ENCODE data around the gene PRM3.

PRM3 gene

DNA sequence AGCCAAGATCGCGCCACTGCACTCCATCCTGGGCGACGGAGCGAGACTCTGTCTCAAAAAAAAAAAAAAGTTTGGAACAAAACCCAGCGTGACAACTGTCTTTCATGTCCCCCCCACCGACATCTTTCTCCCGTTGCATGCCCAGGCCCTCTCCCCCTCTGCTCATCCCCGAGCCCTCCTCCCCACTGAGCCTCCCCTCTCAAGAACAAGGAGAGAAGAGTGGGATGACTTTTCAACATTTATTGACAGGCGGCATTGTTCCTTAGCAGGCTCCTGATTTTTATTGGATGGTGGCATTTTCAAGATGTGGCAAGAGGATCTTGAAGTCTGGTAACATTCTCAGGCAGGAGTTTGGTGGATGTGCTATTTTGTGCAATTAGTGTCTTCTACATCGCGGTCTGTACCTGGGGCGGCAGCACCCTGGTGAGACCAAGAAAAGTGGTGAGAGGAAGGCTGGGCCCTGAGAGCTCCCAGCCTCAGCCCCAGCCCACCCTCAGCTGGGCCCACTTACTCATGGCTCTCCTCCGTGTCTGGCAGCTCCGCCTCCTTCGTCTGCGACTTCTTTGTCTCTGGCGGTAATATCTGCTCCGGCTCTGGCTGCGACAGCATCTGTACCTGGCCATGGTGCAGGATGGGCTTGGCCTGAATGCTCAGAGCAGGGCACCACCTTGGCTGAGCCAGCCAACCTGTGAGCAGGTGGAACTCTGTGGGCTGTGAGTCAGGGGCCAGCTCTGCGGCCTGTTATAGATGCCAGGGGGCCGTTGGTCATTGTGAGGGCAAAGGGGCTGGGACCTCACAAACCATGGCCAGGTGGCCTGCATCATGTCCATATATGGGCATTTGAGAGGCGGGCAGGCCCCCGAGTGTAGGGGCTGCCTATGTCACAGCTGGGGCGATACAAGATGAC, 7.4 kb upstream of the PRM3 start, which contains the start of gene PRM1:
Gene PRM1 (minus strand): TSS at position 715 of the 907 bp plus-strand sequence. CDS start 92 bp downstream, at position 623.
- no peak for DNase-seq

DNA sequence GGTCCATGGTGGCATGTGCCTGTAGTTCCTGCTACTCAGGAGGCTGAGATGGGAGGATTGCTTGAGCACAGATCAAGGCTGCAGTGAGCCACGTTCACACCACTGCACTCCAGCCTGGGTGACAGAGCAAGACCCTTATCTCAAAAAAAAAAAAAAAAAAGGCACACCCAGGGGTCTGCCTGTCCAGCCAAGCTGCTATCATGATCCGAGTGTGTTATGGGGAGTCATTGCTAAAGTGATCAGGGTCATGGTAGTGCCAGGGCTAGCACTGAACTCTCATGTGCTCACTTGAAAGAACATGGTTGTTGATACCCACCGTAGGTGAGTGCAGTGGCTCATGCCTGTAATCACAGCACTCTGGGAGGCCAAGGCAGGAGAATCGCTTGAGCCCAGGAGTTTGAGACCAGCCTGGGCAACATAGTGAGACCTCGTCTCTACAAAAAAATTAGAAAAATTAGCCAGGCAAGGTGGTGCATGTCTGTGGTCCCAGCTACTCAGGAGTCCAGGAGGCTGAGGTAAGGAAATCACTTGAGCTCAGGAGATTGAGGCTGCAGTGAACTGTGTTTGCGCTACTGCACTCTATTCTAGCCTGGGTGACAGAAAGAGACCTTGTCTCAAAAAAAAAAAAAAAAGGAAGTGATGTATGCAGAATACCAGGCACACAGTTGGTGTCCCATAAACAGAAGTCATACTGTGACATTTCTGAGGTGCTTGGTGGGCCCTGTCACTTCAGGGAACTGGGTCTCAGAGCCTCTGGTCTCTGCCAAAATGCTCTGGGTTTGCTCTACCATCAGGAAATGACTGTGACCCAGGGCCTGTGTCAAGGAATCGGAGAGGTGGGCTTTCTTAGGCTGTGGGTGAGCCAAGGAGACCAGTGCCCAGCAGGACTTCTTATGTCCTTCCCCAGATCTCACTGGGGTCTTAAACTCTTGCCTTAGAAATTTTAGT, 5.5 kb upstream of the PRM3 start:
- no peak for DNase-seq

DNA sequence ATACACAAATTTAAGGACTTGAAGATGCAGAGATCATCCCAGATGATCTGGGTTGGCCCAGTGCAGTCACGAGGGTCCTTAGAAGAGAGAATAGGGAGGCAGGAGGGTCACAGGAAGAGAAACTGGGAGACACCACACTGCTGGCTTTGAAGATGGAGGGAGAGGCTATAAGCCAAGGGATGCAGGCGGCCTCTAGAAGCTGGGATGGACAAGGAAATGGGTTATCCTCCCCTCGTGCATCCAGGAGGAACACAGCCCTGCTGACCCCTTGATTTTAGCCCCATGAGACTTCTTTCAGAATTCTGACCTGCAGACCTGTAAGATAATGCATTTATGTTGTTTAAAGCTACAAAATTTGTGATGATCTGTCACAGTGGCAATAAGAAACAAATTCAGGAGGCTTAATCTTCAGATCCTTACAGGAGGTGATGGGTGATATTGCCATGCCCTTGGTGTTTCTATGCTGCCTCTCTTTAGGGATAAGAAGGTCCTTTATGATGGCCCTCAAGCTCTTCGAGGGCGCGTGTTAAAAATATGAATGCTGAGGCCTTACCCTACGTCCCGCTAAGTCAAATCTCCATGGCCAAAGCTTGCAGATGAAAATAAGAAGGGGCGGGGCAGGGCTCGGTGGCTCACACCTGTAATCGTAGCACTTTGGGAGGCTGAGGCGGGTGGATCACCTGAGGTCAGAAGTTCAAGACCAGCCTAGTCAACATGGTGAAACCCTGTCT, 4.3 kb upstream of the PRM3 start:
- no peak for DNase-seq

GRCh38 chr16:11276896-11277593, 3.6 kb upstream of the PRM3 start:
- no peak for DNase-seq

- DNase-seq = no peak
These were observed 2.9 kb upstream of the PRM3 start, which contains the start of gene PRM2 for GRCh38 chr16:11276143-11276895. Gene PRM2, minus strand, starts transcription at chr16:11276480. Its CDS starts 110 bp downstream, at chr16:11276370.

DNA sequence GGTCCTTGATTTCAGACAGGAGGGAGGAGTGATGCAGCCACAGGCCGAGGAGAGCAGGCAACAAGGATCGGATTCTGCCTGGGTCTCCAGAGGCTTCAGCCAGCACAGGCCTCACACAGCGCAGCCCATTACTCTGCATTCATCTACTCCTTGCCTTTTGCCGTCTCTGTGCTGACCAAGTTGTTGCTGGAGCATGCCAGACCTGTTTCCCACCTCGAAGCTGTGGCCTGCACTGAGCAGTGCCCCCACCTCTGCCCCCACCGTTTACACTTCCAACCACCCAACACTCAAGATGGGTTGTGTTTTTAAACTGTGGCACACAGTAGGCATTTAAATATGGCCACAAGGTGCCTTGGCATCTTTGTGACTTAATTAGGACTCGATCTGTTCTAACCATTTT, 1.5 kb upstream of the PRM3 start:
- DNase-seq = no peak

- DNase-seq = no peak
These were observed 394 bp upstream of the PRM3 start for GRCh38 chr16:11273721-11274324.

GRCh38 chr16:11272484-11272883, 945 bp downstream of the PRM3 start:
- DNase-seq = no peak

- no peak for DNase-seq
These were observed 1.8 kb downstream of the PRM3 start for GRCh38 chr16:11271610-11272009.

DNA sequence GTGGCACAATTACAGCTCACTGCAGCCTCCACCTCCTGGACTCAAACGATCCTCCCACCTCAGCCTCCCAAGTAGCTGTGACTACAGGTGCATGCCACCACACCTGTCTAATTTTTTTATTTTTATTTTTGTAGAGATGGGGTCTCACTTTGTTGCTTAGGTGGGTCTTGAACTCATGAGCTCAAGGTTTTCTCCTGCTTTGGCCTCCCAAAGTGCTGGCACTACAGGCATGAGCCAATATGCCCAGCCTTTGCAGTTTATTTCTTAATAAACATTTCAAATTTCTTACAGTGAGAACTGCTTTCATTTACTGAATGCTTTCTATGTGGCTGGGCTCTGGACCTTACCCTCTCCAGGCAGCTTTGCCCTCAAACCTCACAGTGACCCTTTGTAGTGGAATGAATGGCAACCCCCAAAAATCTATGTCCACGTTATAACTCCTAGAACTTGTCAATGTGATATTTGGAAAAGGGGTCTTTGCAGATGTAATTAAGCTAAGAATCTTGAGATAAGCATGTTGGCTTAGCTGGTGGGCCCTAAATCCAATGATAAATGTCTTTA, 2.7 kb downstream of the PRM3 start:
- DNase-seq = no peak

- no peak for DNase-seq
These were observed 4.5 kb downstream of the PRM3 start, which contains the start of gene TNP2 for GRCh38 chr16:11268921-11269375. Gene TNP2, minus strand, starts transcription at chr16:11269325. Its CDS starts 63 bp downstream, at chr16:11269262.

DNA sequence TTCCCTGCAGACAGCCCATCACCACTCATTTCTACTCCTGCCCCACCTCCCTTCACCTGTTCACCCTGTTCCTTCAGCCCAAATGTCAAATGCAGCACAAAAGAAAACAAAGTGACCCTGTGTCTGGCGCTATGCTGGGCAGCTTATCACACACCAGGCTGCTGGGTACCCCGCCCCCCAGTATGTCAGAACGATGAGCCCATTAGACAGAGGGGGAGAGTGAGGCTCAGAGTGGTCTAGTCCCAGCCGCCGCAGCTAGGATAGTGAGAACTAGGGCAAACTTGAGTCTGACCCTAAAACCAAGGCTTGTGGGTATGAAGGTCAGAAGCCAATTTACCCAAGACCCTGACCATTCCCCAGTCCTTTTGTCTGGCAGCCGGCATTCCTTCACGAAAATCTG, 8.3 kb downstream of the PRM3 start:
- no peak for DNase-seq

GRCh38 chr16:11264155-11264832, 9.1 kb downstream of the PRM3 start:
- no peak for DNase-seq

DNA sequence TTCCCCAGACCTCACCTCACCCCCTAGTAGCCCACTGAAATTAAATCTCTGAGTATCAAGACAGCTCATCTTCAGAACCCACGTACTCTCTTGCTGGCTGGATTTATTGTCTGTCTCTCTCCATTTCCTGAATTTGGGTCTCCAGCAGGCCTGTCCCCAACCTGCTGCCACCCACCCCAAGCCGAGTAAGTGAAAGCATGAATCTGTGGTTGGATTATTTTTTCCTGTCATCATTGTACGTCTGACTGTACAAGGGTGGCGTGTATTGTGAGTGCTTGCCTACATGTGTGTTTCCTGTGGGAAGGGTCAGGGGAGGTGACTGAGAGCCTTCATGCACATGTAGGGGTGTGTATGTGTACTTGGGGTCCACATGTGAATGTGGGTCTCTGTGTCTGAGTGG, 9.7 kb downstream of the PRM3 start:
- DNase-seq = no peak

DNA sequence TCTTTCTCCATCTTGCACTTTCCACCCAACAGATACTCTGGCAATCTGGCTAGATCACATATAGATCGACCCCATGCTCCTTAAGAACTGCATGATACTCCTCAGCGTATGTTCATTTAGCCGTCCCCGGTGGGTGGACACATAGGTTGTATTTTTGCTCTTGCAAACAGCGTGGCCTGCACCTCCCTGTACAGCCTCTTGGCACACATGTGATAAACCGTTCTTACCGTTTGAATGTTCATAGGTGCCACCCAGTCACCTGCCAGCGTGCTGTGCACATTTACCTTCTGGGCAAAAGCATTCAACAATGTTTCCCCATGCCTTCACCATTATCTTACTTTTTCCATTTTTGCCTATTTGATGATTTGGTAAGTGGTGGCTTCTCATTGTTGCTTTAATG, 10.5 kb downstream of the PRM3 start:
- DNase-seq = no peak

DNA sequence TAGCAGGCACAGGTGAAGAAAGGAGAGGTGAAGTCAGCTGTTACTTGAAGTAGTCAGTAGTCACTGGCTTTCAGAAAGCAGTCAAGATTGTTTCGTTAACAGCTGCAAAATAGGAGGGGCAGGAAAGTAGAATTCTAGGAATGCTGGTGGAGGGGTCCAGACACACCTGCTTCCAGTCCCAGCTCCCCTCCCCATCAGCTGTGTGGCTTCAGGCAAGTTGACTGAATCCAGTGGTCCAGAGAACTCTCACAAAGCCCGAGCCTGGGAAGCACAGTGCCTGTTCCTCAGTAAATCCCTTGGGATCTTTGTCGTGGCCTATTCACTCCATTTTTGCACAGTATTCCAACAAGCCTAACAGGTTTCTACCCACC, 12.8 kb downstream of the PRM3 start:
- no peak for DNase-seq

DNA sequence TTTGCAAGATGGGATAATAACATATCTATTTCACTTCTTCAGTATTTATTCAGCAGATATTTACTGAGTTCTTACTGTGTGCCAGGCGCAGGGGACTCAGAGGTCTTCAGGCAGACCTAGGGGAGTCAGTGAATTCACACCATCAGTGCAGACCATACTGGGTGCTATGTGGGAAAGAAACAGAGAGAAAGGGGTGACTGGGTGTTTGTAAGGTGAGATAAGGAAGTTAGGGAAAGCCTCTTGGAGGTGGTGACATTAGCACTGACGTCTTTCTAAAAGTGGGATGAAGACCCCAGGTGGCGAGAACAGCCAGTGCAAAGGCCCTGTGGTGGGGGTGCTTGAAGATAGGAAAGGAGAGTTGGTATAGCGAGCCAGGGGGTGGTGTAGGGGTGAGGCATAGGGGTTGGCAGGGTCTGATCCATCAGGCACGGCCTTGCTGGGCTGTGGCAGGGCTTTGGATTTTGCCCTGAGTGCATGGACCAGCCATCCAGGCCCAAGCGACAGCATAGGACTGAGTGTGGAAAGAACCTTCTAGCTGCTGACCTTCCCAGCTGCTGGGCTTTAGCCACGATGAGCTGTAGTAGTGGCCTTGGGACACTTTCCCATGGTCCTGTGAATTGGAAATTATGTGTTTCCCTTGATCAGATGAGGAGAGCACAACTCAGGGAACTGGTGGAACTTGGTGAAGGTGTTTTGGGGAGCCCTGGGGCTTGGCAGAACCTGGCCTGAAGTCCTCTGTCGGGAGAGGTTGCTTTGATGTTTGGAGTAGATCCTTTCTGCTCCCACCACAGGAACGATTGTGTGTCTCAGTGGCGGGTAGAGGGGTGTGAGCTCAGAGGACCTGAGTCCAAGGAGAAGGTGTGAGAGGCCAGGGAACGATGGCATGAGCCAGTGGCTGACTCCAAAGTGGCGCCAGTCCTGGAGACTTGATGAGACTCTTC, 13.5 kb downstream of the PRM3 start:
- DNase-seq = no peak

All from cortex of kidney (tissue), 1 donor.